HG03103 (cell line): ENCODE data around the gene SEMA5A.

Source experiments
- ATAC-seq: cut with Tn5 transposase; IDR thresholded peaks from one replicate; pipeline ENCODE4 v1.9.1; 2021; ENCODE audit warnings: low read depth; ENCODE audit not compliant: unreplicated experiment

Gene SEMA5A

DNA sequence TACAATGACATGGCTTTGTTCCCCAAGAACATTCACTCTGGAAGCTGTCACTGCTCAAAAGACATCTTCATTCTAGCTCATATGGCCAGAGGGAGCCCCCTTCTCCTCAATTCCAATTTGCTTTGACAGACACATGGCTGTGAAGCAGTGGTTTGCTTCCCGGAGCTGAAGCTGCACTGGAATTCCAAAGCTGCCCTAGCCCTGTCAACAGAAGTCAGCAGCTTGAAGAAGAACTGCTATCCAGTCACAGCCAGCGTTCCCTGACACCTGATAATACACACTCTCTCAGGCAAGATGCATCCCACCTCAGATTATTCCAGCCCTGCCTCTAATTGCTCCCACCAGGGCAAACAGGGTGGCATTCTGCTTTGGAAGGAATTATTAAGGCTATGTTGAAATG lies 93.7 kb downstream of the SEMA5A start:
- no peak for ATAC-seq

DNA sequence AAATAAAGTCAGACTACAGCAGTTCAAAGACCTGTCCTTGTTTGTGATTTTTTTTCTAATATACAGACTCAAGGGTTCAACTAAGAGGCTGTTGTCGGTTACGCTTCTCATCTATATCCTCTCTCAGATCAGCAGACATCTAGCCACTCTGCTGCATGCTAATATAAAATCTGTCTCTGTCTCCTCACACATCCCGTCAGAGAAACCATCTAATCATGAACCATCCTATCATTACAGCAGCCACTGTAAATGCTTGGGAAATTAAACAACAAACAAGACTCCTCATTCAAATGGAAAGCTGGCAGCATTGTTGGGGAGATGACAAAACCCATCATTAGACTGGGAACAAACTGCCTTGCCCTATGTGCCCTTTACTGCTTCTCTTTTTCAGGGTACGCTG lies 94.8 kb downstream of the SEMA5A start:
- no peak for ATAC-seq

DNA sequence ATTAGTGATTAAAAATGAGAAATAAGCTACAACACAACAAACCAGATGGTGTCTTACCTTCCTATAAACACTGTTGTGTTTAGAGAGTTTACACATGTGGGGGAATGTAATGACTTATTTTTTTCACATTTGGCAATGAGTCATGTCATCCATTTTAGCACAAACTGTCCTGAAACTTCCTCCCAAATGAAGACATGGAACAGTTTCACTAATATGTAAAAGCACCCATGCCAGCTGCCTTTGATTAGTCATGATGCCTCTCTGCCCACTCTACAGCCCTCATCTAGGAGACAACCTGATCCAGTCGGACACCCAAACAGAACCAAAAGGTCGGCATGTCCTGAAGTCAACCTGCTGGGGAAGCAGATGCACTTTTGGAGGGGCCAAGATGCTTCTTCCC lies 98.2 kb downstream of the SEMA5A start:
- no peak for ATAC-seq

DNA sequence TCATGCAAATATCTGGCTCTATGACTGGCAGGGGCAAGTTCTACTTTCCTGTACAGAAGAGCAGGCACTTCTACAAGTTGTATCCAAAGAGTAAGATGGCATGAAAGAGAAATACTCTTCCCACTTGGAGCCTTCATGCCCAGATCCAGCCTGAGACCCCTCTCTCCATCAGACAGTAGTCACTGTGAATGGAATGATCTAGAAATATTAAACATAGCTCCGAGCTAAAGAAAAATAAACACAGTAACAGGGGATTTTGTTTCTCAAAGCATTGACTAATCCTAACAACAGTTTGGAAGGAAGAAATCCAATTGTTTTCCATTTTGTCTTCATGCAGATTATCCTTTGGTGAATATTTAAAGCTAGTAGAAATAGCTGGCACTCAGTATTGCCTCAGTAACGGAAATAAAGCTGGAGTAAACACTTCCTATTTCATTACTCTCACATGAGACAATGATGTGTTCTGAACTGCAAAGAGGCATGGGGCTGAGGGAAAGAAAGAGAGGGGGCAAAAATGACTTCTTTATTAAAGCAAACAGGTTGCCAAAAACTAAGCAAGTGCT lies 100.0 kb downstream of the SEMA5A start:
- ATAC-seq = no peak

- ATAC-seq = no peak
These were observed 101.5 kb downstream of the SEMA5A start for GRCh38 chr5:9444346-9444745.

DNA sequence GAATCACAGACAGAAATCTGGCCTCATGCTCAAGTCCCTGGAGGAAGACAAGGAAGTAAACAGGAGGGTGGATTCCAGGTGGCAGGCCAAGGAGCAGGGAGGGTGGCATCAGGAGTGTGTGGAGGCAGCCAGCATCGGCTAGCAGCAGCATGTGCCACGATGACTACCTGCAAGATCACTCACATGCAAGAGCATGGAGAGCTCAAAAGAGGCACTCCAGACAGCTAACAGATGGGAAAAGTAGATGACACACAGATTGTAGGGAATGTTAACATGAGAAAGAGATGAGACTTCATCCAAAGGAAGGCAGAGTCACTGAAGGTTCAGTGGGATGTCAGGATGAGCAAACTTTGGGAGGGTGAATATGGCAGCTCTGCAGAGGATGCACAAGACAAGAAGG lies 104.3 kb downstream of the SEMA5A start:
- no peak for ATAC-seq

GRCh38 chr5:9440517-9440916 lies 105.4 kb downstream of the SEMA5A start:
- ATAC-seq = no peak

DNA sequence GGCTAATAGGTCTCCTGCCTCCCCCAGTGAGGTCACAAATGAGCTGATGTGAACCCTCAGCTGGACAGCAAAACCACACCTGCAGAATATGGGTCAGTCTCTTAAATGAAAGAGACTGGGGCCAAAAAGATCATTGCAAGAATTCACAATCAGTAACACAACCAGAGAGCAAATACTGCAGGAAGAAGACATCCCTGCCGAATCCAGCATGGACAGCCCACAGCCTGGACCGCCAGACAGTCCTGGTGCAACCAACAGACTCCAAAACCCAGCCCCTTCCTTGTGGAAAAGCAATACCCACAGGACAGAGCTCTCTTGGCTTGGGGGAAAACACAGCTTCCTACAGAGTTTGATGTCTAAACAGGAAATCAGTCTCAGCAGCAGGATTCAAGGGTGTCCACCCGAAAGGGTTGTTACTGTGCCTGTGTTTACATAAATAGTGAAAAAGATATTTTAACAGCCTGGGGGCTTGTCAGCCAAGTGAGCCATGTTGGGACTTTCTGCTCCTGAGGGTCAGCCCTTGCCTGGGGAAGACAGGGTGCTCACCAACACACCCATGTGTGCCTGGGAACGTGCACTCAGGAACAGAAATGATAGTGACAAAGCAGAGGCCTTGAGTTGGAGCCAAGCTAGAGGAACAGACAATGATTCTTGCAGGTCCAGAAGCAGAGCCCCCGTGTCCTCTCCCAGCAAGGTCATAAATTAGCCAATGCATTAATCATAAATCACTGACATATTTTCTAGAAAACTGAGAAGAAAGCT lies 106.2 kb downstream of the SEMA5A start:
- ATAC-seq = no peak

DNA sequence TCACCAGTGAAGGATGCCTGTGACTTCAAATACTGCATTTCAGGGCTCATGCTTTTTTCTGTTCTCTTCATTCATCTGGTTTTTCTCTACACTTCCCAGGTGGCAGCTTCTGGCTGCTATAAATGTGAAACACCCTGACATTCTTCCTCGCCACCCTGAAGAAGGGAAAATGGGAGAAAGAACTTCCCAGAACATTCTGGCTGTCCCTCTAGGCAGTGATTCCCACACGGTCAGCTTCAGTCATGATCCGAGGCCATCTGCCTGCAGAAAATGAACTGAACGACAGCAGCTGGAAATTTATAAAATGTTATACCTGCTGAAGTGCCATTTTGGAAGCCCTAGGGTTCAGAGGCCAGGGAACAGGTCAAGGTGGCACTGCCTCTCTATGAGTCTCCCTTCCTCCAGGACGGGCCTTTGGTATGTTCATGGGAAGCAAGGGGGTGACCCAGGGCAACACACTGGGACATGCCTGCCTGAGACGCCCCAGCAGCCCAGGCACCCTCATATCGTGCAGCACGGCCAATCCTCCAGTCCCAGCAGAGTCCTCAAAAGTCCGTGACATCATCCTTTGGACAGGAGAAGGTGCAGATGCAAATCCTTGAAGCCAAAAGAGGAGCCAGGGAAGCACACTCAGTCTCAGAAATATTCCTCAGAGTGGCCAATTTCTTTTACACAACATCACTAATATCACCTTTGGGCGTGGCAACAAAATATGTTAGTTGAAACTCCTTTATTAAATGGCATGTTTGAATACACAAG lies 107.1 kb downstream of the SEMA5A start:
- ATAC-seq = no peak

DNA sequence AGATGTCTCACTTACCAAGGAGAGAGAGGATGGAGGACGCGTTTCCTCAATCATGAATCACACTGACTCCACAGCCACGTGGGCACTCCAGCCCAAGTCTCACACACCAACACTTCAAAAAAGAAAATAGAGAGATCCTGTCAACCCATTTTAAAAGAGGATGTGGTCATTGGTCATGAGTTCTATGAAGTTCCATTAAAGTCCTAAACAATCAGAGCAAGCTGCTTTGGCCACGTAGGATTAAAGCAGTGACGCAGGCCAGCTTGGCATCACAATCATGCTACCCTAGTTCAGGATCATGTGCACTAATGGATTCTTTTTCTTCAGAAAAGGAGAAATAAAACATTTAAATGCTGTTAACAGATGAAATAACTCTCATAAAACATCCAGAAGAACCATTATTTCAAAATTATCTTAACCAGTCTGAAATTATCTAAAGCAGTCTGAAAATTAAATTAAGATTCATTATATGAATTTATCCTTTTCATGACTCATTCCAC lies 108.1 kb downstream of the SEMA5A start:
- ATAC-seq = no peak

- no peak for ATAC-seq
These were observed 114.2 kb downstream of the SEMA5A start for GRCh38 chr5:9431496-9432258.

DNA sequence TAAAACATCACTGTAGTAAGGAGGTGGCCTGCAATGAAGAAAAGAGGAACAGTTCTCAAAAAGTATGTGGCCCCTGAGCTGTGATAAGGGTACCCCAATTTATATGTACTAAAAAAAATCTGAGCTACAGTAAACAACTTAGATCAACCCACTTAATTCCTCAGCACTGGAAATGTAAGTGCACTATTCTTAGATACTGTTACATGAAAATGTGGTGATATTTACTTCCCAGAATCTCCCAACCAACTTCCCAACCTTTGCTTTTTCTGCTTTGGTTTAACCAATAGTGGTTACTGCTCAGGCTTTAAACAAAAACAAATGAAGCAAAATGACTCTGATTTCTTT lies 114.8 kb downstream of the SEMA5A start:
- ATAC-seq = no peak

DNA sequence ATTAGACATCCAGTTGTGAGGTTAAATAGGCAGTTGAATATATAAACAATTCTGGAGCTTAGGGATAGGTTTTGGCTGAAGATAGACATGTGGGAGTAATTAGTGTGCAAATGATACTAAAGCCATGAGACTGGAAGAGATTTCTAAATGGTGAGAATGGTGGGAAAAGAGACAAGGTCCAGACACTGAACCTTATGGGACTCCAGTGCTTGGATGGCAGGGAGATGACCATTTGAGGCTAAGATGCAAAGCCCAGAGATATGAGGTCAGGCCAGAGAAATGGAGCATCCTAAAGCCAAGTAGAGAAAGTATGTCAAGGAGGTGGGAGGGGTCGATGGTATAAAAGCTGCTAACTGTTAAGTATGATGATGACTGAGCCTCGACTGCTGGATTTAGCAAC lies 115.6 kb downstream of the SEMA5A start:
- ATAC-seq = no peak

DNA sequence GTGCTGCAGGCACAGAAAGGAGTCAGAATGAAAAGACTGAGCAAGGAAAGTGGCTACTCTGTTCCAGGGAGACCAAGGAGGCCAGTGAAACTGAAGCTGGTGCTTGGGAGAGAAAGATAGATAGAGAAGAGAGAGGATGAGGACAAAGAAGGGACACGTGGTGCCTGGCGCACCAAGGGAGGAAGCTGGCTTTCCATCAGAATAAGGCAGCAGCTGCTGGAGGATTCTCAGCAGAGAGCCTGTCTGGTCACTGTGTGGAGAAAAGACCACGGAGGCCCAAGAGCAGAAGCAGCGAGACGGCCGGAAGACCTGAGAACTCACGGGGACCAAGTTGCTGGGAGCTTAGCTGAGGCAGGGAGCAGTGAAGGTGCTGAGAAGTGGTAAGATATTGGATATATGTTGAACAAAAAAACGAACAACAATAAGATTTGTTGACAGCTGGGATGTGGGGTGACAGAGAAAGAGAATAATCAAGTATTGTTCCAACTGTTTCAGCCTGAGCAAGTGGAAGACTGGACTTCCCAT lies 116.1 kb downstream of the SEMA5A start:
- no peak for ATAC-seq

DNA sequence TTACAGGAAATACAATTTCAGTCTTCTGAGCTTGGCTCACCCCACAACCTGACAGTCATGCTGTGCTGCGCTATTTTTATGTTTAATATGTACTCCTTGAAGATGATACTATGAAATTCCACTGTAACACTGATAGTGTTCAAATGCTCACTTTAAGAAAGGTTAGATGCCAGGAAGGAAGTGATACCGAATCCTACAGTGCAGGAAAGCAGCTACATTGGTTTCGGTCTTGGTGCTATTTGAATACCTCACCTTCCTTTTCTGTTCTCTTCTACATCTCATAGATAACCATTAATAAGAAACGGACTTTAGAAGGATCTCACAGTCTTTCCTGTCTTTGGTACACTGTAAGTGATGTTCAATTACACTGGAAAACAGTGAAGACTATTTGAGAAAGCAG lies 117.6 kb downstream of the SEMA5A start:
- ATAC-seq = no peak

- ATAC-seq = no peak
These were observed 120.2 kb downstream of the SEMA5A start for GRCh38 chr5:9425710-9426109.

- ATAC-seq = no peak
These were observed 122.3 kb downstream of the SEMA5A start for GRCh38 chr5:9423571-9423970.

DNA sequence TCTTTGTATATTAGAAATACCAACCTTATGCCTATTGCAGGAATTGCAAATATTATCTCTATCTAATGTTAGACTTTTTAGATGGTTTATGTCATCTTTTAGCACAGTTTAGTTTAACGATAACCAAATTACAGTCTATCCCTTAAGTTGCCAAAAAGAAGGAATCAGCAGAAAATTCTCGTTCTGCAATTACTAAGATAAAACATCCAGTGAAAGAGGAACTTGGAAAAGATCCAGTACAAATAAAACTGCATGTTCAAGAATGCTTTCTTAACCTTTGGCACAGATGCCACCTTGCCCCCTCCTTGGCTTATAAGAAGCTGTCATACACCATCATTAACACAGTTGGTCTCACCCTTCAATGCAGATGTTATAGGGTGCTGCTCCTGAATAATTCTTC lies 124.0 kb downstream of the SEMA5A start:
- ATAC-seq = no peak

DNA sequence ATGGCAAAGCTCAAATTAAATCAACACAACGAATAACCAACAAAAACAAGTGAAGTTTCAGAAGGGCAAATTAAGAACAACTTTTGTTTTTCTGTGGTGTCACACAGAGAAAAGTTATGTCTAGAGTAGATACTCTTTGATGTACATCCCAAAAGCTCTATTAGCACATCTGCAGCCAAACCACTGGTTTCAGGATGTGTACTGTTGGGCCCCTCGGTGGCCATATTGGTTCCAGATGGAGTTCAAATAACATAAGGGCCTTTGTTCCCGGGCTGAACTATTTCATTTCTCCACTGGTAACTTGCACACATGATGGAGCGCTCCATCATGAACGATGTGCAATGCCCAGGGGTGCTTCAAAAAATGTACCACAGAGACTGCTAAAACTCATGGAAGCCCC lies 126.1 kb downstream of the SEMA5A start:
- ATAC-seq = no peak

- no peak for ATAC-seq
These were observed 130.3 kb downstream of the SEMA5A start for GRCh38 chr5:9415566-9415965.

GRCh38 chr5:9415091-9415490 lies 130.8 kb downstream of the SEMA5A start:
- no peak for ATAC-seq
